Gastroesophageal sphincter (tissue), 4 donors: ENCODE data around the gene ASB6. TPM values are rescaled to one million over a fixed set of nuclear protein-coding genes. Genes with fewer than 3 reads are reported as not detected.

ENCODE experiments used
- ATAC-seq: fragments of 150-250 bp; one replicate; pipeline ENCODE4 v1.9.1; 2016; ENCODE audit warnings: mild to moderate bottlenecking, moderate library complexity
- H3K27ac ChIP-seq, 4 donors: fragments of 200-600 bp; sonication (generic) in 3 of 4; 1 replicate in 3 of 4; 2 replicates in 1 of 4; pipeline ENCODE4 v1.5.1; 2016 to 2019
- H3K27me3 ChIP-seq: fragments of 200-600 bp; sonication (generic); one replicate; pipeline ENCODE4 v1.5.1; 2019
- H3K36me3 ChIP-seq, 2 donors: fragments of 200-600 bp; sonication (generic); one replicate each; pipeline ENCODE4 v1.5.1; 2019; ENCODE audit warnings: control low read depth in 1 of 2
- H3K4me1 ChIP-seq, 3 donors: fragments of 200-600 bp; sonication (generic); 1 replicate in 2 of 3; 2 replicates in 1 of 3; pipeline ENCODE4 v1.5.1; 2016 to 2019; ENCODE audit warnings: control low read depth in 2 of 3
- H3K4me3 ChIP-seq, 2 donors: fragments of 200-600 bp; sonication (generic); one replicate each; pipeline ENCODE4 v1.5.1; 2019; ENCODE audit warnings: mild to moderate bottlenecking in 1 of 2, moderate library complexity in 1 of 2
- H3K9me3 ChIP-seq, 3 donors: fragments of 200-600 bp; sonication (generic); one replicate each; pipeline ENCODE4 v1.5.1; 2017 to 2019; ENCODE audit warnings: control low read depth in 2 of 3
- EP300 ChIP-seq: sonication (generic); formaldehyde crosslinking; IDR thresholded peaks from one replicate; pipeline ENCODE4 v1.6.1; 2017; ENCODE audit warnings: antibody characterized with exemption, mild to moderate bottlenecking
- POLR2A ChIP-seq, 2 donors: fragments of 450-650 bp; IDR thresholded peaks; one replicate each; pipeline ENCODE4 v1.6.1; 2017; ENCODE audit warnings: antibody characterized with exemption in 2 of 2, mild to moderate bottlenecking in 2 of 2, moderate library complexity in 1 of 2
- POLR2AphosphoS5 ChIP-seq: sonication (generic); formaldehyde crosslinking; IDR thresholded peaks from one replicate; pipeline ENCODE4 v1.6.1; 2017; ENCODE audit warnings: antibody characterized with exemption
- WGBS, 2 donors: methylation state at CpG; one replicate each; pipeline ENCODE4 v1.1.5; 2018; ENCODE audit warnings: low coverage in 1 of 2; 5-methylcytosine and 5-hydroxymethylcytosine counted together
- total RNA-seq, 4 donors: library from RNA; depleted of rRNA; stranded (reverse); fragments of >200 nt; gene quantifications; one replicate each; pipeline ENCODE4 v1.1.0, GENCODE V29; 2016
- TF ChIP-seq, protein P1 (sequence below), 4 experiments: fragments of 200-600 bp in 2 of 4; fragments of 450-650 bp in 2 of 4; sonication (generic) in 1 of 4; IDR thresholded peaks; one replicate each; pipeline ENCODE4 v1.5.1; 2017 to 2019; ENCODE audit warnings: antibody characterized with exemption in 4 of 4, mild to moderate bottlenecking in 2 of 4, moderate library complexity in 2 of 4

The ASB6 gene
- total RNA-seq, 4 donors from 2014 or later, result 21.3 to 37.2 (median 28.2) TPM

GRCh38 chr9:129608561-129609481, 33.1 kb downstream of the ASB6 start:
- 100% methylated on average over 1 of the region's 27 CpGs; no CpG with 5 or more reads in 1 of the 2 donors for WGBS, 2 donors
- ATAC-seq, result no peak
- H3K4me1 ChIP-seq, result peaks cover 0 to 53% (median 33%) of the 10 kb centered on the region in 3 donors

DNA sequence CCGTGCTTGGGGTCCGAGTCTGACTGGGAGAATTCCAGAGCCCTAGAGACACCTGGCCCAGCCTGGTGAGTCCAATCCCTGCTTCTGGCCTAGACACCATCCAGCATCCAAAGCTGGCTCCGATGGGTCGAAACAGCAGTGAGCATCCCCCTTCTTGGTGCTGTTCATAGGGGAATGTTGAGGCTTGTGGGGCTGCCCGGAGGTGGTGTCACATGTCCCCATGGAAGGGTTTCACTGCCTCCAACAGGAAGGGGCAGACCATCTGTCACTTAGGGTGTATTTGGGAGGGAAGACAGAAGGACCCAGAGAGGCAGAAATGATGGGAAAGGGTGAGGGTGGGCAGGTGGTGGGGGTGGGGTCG, 34.9 kb downstream of the ASB6 start:
- Histone ChIP-seq H3K4me3 (no peak overlapping the region), H3K9me3 (no peaks in the 10 kb centered on the region), H3K27me3 (no peaks in the 10 kb centered on the region), H3K4me1 (peaks cover 0 to 53% (median 33%) of the 10 kb centered on the region in 3 donors), H3K36me3 (no peaks in the 10 kb centered on the region), H3K27ac (peak overlapping the region in 3 of 4 donors; percentile 89 to 91 (median 89))
- no peak for ATAC-seq
- 50 to 63% methylated on average over 2 to 5 of the region's 6 CpGs for WGBS, 2 donors
- TF ChIP-seq POLR2A (IDR thresholded peaks at IDR 0.05) (no peak), EP300 (no peak), POLR2AphosphoS5 (no peak)
- TF ChIP-seq, protein P1, sequence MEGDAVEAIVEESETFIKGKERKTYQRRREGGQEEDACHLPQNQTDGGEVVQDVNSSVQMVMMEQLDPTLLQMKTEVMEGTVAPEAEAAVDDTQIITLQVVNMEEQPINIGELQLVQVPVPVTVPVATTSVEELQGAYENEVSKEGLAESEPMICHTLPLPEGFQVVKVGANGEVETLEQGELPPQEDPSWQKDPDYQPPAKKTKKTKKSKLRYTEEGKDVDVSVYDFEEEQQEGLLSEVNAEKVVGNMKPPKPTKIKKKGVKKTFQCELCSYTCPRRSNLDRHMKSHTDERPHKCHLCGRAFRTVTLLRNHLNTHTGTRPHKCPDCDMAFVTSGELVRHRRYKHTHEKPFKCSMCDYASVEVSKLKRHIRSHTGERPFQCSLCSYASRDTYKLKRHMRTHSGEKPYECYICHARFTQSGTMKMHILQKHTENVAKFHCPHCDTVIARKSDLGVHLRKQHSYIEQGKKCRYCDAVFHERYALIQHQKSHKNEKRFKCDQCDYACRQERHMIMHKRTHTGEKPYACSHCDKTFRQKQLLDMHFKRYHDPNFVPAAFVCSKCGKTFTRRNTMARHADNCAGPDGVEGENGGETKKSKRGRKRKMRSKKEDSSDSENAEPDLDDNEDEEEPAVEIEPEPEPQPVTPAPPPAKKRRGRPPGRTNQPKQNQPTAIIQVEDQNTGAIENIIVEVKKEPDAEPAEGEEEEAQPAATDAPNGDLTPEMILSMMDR (IDR thresholded peaks at IDR 0.05), result no peak

More at GRCh38 chr9:129608561-129609481, 33.1 kb downstream of the ASB6 start:
- H3K27ac ChIP-seq, result peak overlapping the region in 3 of 4 donors; percentile 89 to 91 (median 89)
- no peaks in the 10 kb centered on the region for H3K27me3 ChIP-seq
- no peaks in the 10 kb centered on the region for H3K36me3 ChIP-seq
- TF ChIP-seq, protein P1 (IDR thresholded peaks at IDR 0.05), result no peak
- TF ChIP-seq EP300, result no peak
- TF ChIP-seq POLR2A (IDR thresholded peaks at IDR 0.05), result no peak
- no peak for TF ChIP-seq POLR2AphosphoS5
- H3K9me3 ChIP-seq, result no peaks in the 10 kb centered on the region
- H3K4me3 ChIP-seq, result no peak overlapping the region

- Histone ChIP-seq H3K9me3 (no peaks in the 10 kb centered on the region), H3K4me3 (no peak overlapping the region), H3K27me3 (no peaks in the 10 kb centered on the region), H3K4me1 (peaks cover 0 to 51% (median 33%) of the 10 kb centered on the region in 3 donors), H3K27ac (peak overlapping the region in 3 of 4 donors; percentile 89 to 91 (median 89)), H3K36me3 (no peaks in the 10 kb centered on the region)
- TF ChIP-seq, protein P1 (IDR thresholded peaks at IDR 0.05), result no peak
- TF ChIP-seq EP300, result no peak
- TF ChIP-seq POLR2AphosphoS5, result no peak
- TF ChIP-seq POLR2A (IDR thresholded peaks at IDR 0.05), result no peak
- WGBS, 2 donors, result 34 to 57% methylated on average over 5 to 7 of the region's 15 CpGs
- ATAC-seq, result no peak
Observed at GRCh38 chr9:129606161-129607026, 35.6 kb downstream of the ASB6 start.

DNA sequence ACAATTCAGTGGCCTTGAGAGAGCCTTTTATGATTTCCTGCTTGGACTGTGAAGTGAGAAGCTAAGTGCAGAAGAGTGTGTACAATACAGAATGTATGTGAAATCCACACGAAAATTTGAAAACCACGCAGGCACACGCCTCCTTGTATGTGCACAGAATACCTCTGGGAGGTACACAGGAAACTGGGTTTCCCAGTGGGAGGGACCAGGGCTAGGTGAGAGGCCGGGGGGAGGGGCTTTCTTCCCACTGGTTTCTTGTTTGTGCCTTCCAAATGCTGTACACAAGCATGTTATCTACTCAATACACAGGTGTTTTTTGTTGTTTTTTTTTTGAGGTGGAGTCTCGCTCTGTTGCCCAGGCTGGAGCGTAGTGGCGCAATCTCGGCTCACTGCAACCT, 37.2 kb downstream of the ASB6 start:
- no peak overlapping the region for H3K4me3 ChIP-seq
- no peak overlapping the region for H3K27ac ChIP-seq
- TF ChIP-seq POLR2A (IDR thresholded peaks at IDR 0.05) (no peak), POLR2AphosphoS5 (no peak), EP300 (no peak)
- TF ChIP-seq, protein P1 (IDR thresholded peaks at IDR 0.05), result no peak
- no peaks in the 10 kb centered on the region for H3K36me3 ChIP-seq
- H3K27me3 ChIP-seq, result no peaks in the 10 kb centered on the region
- H3K4me1 ChIP-seq, result peaks cover 0 to 36% (median 25%) of the 10 kb centered on the region in 3 donors
- 64 to 81% methylated on average over 4 to 8 of the region's 8 CpGs for WGBS, 2 donors
- no peaks in the 10 kb centered on the region for H3K9me3 ChIP-seq
- no peak for ATAC-seq
